ENCODE measurements around the gene FOXO1.

Gene FOXO1

DNA sequence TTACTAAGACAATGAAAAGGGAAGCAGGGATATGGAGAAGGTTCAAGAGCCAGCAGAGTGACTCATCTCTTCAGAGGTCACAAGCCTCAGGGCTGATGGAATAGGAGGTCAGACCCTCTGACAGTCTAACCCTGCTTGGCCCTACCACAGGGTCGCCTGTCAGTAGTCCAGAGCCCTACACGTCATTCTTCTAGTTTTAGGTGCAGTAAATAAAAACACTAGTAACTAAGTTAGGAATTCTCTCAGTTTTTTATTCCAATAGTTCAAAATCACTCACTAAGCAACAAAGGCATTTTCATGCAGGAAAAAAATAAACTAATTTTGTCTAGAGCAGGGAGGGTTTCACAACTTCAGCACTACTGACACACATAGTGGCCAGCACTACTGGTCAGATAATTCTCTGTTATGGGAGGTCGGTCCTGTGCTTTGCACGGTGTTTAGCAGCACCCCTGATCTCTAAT lies 27.2 kb downstream of the FOXO1 start:
- DNase-seq (ENCODE audit: low read depth in 1 of 2, low spot score in 1 of 2): no peak

DNA sequence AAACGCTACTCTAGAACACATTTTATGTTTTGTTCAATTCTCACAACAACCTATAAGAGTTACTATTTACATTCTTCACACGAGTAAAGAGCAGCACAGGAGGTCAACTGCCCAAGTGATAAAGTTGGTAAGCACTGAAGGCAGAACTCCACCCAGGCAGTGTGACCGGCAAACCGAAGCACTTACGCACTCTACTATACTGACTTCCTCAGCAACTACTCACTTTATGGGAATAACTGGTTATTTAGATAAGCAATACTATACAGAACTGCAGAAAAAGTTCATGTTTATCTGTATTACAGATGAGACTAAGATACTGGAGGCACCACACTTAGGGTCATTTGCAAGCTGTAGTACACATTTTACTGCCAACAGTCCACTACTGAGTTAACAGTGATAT lies 28.8 kb downstream of the FOXO1 start:
- DNase-seq (ENCODE audit: low read depth in 1 of 2, low spot score in 1 of 2): no peak

DNA sequence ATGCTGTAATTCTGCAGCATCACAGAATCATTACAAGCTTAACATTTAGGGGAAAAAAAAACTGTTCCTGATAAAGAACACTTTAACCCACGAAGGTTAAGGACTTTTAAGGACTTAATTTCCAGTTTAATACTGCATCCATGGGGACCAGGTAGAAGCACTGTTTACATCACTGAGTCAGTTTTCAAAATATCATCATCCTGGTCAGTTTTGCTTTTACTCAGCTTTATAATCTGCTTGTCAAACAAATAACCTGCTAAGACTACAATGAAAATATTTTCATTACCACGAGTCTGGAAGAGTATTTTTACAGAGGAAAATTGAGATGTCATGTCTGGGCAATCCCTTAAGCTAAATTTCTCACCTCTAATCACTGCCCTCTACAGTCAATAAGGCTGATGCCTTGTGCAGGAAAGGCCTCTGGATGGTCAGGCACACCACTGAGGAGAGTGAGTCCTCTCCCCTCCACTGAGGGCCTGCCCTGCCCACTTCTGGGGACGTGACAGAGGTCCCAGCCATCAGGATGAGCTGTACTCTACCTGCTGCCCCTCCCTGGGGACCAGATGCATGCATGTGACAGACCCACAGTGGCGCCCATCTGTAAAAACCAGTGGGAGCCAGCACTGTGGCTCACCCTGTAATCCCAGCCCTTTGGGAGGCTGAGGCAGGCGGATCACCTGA lies 31.0 kb downstream of the FOXO1 start:
- no peak for DNase-seq (ENCODE audit: low read depth in 1 of 2, low spot score in 1 of 2)

DNA sequence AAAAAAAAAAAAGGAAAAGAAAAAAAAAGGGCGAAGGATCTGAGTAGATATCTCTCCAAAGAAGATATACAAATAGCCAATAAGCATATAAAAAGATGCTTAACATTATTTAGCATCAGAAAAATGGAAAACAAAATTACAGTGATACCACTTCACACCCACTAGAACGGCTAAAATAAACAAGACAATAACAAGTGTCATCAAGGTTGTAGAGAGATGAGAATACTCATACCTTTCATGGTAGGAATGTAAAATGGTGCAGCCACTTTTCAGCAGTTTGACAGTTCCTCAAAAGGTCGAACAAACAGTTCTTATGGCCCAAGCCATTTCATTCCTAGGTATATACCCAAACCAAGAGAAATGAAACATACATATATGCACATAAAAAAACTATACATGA lies 33.5 kb downstream of the FOXO1 start:
- DNase-seq (ENCODE audit: low read depth in 1 of 2, low spot score in 1 of 2): no peak

DNA sequence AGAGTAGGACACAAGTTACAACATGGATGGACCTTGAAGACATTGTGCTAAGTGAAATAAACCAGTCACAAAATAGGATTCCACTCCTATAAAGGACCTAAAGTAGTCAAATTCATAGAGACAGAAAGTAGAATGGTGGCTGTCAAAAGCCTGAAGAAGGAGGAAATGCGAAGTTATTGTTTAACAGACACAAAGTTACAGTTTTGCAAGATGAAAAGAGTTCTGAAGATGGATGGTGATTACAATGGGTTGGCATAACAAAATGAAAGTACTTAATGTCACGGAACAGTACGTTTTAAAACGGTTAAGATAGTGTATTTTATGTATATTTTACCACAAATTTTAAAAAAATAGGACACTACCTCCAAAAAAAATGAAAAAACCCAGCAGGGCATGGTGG lies 34.8 kb downstream of the FOXO1 start:
- DNase-seq (ENCODE audit: low read depth in 1 of 2, low spot score in 1 of 2): no peak

DNA sequence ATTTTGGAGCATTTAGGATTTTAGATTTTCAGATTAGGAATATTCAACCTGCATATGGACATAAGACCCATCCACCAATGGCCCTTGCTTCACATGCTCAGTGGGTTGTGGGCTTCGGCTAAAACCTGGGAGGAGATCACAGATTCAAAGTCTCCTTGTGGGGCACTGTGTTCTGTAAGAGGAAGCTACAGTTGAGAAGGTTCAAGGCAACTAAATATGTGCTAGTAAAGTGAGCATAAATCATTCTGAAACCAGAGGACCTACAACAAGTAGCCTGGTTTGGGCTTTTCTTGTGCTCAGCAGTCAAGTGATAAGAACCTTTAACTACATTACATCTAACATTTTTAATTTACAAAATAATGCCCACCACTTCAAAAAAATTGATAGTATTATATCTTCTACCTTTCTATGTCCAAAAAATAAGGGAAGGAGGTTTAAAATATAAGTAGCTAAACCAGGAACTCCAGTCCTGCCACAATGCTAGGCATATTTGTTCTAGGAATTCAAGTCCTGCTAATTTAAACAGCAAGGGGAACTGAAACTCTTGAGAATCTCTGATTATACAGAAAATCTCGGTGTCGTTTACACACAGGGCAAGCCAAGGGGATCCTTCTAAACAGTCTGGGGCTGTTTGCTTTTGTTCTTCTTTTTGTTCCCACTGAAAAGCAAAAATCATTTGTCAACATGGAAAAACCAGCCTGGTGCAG lies 36.6 kb downstream of the FOXO1 start:
- DNase-seq (ENCODE audit: low read depth in 1 of 2, low spot score in 1 of 2): no peak

DNA sequence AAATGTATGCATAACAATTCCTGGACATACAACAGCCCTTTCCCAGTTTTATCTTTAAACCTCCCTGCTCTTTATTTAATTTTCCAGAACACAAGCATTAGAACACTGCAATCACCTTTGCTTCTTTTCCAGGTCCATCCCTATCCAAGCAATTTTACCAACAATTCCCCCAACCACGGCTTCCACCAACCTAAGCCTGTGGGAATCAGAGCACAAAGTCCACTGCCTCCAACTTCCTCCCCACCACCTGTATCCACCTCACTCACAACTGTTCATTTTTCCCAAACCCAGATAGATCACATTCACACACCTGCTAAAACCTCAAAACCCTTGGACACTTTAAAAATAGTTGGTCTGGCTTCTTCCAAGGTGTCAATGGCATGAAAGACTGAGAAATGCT lies 39.5 kb downstream of the FOXO1 start:
- DNase-seq (ENCODE audit: low read depth in 1 of 2, low spot score in 1 of 2): no peak

DNA sequence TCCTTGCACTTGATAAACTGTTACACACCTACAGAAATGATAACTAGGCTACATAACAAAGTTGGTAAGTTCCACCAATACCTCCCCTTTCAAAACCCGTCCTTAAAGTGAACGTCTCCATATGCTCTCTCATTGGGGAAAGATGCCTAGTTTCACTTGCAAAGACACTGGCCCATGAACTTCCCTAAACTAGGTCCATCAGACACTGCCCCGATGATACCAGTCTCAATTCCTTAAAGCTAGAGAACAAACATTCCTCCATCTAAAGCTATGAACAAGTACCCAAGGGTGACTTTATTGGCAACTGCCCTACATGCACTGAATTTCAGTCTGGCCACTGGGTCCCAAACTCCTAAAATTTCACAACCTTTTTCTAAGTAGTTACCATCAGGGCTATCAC lies 39.9 kb downstream of the FOXO1 start:
- no peak for DNase-seq (ENCODE audit: low read depth in 1 of 2, low spot score in 1 of 2)

DNA sequence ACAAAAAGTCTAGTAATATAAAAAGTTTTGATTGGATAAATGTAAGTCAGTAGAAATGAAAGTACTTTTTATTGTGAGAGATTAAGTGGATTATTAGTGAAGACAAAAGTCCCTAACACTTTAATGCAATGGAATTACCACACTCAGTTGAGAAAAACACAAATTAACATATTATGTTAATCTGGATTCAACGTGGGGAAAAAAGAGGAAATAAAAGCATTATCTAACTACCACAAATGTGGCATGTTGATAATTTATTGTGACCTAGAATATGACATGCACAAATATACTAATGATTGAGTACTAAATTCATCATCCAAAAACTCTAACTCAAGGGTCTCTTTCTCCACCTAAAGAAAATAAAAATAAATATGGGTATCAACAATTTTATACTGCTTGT lies 41.5 kb downstream of the FOXO1 start:
- no peak for DNase-seq (ENCODE audit: low read depth in 1 of 2, low spot score in 1 of 2)

DNA sequence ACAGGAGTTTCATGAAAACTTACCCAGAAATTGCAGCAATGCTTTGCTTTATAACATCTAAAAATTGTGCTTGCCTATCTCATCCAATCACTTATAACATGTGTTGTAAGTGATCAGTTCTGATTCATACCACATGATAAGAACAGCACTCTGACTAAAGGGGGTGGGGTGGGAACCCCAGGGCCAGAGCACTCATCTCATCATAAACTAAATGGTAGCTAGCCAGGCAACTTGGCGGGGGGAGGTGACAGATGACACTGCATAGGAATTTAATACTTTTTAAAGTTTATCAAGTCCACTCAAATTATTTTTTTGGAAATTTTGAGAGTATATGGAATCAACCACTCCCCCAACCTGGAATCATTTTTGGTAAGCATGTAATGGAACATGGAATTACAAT lies 42.1 kb downstream of the FOXO1 start:
- peak in 1 of 2 donors; percentile 18 for DNase-seq (ENCODE audit: low read depth in 1 of 2, low spot score in 1 of 2)

DNA sequence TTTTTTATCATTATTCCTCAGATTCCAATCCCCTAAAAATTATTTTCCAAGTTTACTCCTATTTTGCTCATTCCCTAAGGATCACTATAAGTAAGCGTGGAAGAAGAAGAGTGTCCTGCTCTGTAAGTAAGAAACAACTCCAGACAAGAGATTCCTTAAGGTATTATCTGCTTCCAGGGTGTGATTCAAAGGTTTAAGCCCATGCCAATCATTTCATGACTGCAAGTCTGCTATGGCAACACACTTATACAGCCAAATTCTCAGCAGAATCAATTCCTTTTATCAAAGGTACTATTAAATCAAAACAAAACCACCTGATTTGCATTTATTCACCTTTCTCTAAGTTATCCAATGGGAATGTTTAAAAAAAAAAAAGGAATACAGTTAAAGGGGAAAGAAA lies 43.7 kb downstream of the FOXO1 start:
- DNase-seq (ENCODE audit: low read depth in 1 of 2, low spot score in 1 of 2): no peak

DNA sequence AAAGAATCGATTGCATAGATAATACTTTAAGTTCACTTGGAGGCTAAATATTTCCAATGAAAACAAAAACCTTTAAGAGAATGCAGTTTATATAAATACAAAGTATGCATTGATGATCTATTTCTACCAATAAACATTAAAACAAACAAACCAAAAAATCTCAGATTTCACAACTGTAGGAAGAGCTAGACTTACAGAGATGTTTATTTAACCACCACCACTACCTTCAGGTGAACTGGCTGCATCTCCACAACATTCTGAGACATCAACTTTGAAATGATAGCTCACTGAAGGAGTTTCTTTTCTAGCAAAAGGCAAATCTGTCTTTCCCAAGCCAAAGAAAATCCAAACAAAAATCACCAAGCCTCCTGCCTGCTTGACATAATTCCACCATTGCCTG lies 44.2 kb downstream of the FOXO1 start:
- no peak for DNase-seq (ENCODE audit: low read depth in 1 of 2, low spot score in 1 of 2)

DNA sequence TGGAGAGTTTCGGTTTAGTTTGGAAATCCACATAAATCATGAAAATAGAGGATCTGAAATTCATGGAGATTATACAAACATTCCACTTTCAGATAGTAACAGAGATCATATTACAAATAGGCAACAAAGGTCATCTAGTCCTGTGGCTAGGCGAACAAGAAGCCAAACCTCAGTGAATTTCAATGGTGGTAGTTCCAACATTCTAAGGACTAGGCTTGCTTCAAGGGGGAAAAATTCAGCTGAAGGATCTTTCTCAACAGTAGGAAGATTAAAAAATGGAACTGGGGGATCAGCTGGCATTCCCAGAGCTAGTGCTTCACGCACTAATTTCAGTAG lies 47.0 kb downstream of the FOXO1 start:
- no peak for DNase-seq (ENCODE audit: low read depth in 1 of 2, low spot score in 1 of 2)

DNA sequence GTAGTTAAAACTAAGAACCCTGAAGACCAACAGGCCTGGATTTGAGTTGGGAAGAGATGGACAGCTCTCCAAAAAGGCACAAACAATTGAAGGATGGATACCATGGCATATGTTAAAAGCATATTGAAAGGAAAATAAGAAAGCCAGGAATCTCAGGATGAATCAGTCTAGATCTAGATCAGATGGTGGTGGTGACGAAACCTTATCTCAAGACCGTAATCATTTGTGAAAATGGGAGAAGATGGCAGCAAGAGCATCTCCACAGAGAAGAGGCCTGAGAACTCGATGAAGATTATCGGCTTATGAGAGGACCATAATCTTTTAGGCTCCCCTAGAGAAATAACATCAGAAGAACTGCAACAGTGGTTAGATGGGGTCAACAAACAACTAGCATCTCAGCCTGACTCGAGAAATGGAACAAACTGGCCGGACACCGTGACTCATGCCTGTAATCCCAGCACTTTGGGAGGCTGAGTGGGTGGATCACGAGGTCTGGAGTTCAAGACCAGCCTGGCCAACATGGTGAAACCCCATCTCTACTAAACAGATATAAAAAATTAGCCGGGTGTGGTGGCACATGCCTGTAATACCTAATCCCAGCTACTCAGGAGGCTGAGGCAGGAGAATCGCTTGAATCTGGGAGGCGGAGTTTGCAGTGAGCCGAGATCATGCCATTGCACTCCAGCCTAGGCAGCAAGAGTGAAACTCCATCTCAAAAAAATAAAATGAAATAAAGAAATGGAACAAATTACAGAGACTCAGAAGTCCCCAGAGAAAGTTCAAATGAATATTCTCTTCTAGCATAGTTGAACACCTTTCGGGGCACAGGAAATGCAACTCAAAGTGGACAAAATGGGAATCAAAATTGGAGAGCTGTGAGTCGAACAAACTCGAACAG lies 47.6 kb downstream of the FOXO1 start:
- DNase-seq (ENCODE audit: low read depth in 1 of 2, low spot score in 1 of 2): no peak

DNA sequence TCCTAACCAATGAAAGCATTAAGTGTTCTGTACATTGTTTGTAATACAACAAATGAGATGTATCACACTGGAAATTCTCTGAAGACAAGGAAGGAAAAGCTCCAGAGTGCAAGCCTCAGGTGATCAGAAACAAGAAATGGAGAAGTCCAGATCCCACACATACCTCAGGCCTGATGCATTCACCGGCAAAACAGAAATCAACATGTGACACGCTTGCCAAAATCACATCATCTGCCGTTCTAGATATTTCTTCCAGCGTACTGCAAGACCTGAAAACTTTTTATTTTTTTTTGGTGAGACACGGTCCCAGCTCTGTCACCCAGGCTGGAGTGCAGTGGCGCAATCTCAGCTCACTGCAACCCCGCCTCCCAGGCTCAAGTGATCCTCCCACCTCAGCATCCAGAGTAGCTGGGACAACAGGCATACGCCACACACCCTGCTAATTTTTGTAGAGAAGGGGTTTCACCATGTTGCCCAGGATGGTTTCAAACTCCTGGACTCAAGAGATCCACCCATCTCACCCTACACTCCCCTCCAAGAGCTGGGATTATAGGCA lies 48.6 kb downstream of the FOXO1 start:
- no peak for DNase-seq (ENCODE audit: low read depth in 1 of 2, low spot score in 1 of 2)

DNA sequence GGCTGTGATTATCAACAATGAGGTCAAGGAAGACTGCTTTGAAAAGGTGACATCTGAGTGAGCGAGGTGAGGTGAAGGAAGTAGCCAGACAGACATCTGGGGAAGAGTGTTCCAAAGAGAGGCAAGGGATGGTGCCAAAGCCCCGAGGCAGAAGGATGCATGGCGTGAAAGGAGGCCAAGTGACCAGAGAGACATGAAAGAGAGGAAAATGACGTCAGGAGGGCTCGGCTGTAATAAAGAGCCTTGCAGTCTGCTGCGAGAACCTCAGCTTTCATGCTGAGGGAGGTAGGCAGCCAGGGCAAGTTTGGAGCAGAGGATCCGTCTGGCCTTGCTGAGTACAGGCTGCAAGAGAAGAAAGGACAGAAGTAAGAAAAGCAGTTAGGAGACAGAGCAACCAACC lies 50.8 kb downstream of the FOXO1 start:
- DNase-seq (ENCODE audit: low read depth in 1 of 2, low spot score in 1 of 2): no peak

DNA sequence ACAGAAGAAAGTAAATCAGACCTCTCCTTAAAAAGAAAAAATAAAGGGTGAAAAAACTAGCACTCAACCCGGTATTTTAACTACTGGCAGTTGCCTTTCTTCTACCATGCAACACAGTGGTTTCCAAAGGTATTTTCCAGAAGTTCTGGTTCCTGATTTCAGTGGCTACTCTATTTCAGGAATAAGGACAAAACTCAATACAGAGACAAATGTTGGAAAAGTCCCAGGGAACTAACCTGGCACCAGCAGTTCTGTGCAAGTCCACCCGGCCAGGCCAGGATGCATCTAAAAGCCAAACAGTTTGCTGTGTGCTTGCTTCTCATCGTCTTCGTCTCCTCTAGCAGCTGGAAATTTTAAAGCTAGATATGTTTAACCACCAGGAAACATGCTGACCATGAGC lies 52.5 kb downstream of the FOXO1 start:
- DNase-seq (ENCODE audit: low read depth in 1 of 2, low spot score in 1 of 2): no peak

DNA sequence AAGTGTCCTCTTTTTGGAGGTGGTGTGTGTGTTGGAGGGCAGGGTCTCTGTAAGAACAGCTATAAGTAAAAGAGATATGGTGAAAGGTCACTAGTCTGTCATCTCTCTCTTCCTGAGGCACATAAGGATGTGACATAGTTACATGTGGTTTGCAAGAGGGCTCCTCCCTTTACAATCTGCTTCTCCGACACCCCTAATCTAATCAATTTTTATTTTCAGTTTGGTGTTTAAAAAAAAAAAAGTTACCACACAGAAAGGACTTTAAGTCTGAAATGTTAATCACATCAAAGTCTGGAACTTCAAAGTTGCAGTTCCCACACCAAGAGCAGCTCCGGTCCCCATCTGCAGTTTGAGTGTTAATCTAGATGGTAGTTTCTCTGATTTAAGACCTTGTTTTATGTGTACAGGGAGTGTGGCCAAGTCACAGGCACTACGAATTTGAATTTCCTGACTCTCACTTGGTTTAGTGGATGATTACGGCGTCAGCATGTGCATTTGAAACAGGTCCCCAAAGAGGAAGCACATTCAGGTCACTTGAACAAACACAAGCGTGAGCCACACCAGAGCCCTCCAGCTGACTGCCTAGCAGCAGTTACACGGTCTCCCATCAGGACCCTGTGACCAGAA lies 53.1 kb downstream of the FOXO1 start:
- DNase-seq (ENCODE audit: low read depth in 1 of 2, low spot score in 1 of 2): peak in 1 of 2 donors; percentile 25

DNA sequence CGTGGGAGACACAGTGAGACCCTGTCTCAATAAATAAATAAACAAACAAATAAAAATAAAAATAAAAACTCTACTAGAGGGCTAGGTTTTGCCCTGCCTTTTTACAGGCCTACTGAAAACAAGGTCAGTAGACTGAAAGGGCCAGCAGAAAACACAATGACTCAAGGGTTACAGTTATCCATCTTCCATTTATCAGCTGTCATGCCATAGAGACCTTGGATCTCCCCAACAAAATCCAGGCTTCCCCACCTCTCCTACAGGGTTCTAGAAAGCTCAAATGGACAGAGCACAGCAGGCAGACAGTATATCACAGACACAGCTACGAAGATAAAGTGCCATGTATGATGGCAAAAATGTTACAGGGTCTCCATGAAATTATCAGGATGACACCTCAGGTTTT lies 54.4 kb downstream of the FOXO1 start:
- DNase-seq (ENCODE audit: low read depth in 1 of 2, low spot score in 1 of 2): no peak

DNA sequence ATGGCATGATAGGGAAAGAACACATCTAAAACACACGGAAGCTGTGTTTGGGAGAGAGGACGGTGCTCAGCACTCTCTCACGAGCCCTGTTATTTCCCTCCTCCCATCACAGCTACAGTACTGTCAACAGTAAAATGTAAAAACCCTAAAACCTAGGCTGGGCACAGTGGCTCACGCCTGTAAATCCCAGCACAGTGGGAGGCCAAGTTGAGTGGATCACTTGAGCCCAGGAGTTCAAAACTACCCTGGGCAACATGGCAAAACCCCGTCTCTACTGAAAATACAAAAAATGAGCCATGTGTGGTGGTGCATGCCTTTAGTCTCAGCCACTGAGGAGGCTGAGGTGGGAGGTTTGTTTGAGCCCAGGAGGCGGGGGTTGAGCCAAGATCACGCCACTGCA lies 54.8 kb downstream of the FOXO1 start:
- DNase-seq (ENCODE audit: low read depth in 1 of 2, low spot score in 1 of 2): no peak

DNA sequence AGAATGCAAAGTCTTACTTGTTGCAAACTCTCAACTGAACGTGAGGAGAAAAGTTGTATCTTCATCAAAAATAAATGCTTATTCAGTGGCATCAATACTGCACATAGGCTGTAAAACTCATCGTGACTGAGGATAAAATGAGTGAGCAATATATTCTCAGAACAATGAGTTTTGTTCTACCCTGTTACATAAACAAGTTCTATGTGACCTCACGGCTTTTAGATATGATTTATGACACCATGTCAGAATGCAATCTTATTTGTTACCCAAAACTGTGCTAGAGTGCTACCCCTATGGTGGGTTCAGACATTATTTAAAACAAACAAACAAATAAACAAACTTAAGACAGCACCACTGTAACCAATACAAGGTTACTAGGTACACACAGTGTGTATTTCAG lies 55.4 kb downstream of the FOXO1 start:
- no peak for DNase-seq (ENCODE audit: low read depth in 1 of 2, low spot score in 1 of 2)

Data from stimulated activated CD4-positive, alpha-beta T cell treated with anti-CD3 and anti-CD28 coated beads, Interleukin-15, amount 100 ng/mL, for 1 hour (primary cell).